Keratinocyte (primary cell): ENCODE data around the gene SLC2A9. TPM values are rescaled to one million over a fixed set of nuclear protein-coding genes. Genes with fewer than 3 reads are reported as not detected.
A peak's percentile ranks its signal among the peaks of the same experiment; 100 is the strongest.

ENCODE experiments used
- DNase-seq: peaks from one replicate; pipeline ENCODE4 v3.0.0-alpha.2; 2011; ENCODE audit warnings: low read depth, missing footprints, low spot score
- FAIRE-seq: peaks from 2 replicates; lab custom pipeline; 2011; peaks lifted over from hg19 to GRCh38; lab: Jason Lieb, UNC
- H2AFZ ChIP-seq: 2 replicates; pipeline ENCODE4 v1.6.0; 2012; ENCODE audit warnings: low read length, control low read depth, inconsistent platforms; ENCODE audit not compliant: control insufficient read depth
- H3K27ac ChIP-seq: 2 replicates; pipeline ENCODE4 v1.5.1; 2011; ENCODE audit warnings: low read length; ENCODE audit not compliant: control insufficient read depth, insufficient read depth
- H3K27me3 ChIP-seq: 3 replicates; pipeline ENCODE4 v1.6.0; 2011; ENCODE audit warnings: low read length; ENCODE audit not compliant: control insufficient read depth, insufficient read depth; ENCODE audit errors: extremely low read depth
- H3K36me3 ChIP-seq, 2 experiments: 2 replicates in 1 of 2; 3 replicates in 1 of 2; pipeline ENCODE4 v1.5.1; 2011; ENCODE audit warnings: low read length in 2 of 2, mild to moderate bottlenecking in 1 of 2; ENCODE audit not compliant: control insufficient read depth in 2 of 2, insufficient read depth in 2 of 2; ENCODE audit errors: extremely low read depth in 1 of 2
- H3K4me1 ChIP-seq: 3 replicates; pipeline ENCODE4 v1.5.1; 2011; ENCODE audit warnings: low read length; ENCODE audit not compliant: control insufficient read depth, insufficient read depth; ENCODE audit errors: extremely low read depth
- H3K4me2 ChIP-seq: 3 replicates; pipeline ENCODE4 v1.6.0; 2011; ENCODE audit warnings: low read depth, low read length; ENCODE audit not compliant: control insufficient read depth, insufficient read depth; ENCODE audit errors: extremely low read depth
- H3K4me3 ChIP-seq, 3 experiments: fragments of 200-600 bp in 1 of 3; sonication (generic) in 1 of 3; 2 replicates in 2 of 3; 3 replicates in 1 of 3; pipeline ENCODE4 v1.5.1; 2011 to 2016; ENCODE audit warnings: low read length in 3 of 3, mild to moderate bottlenecking in 3 of 3, control low read depth in 2 of 3, inconsistent platforms in 1 of 3, low read depth in 1 of 3, mixed read lengths in 1 of 3, mixed run types in 1 of 3, moderate library complexity in 1 of 3; ENCODE audit not compliant: control insufficient read depth in 2 of 3, insufficient read depth in 2 of 3; ENCODE audit errors: extremely low read depth in 1 of 3
- H3K79me2 ChIP-seq: 2 replicates; pipeline ENCODE4 v1.6.0; 2012; ENCODE audit warnings: low read length; ENCODE audit not compliant: control insufficient read depth, insufficient read depth
- H3K9ac ChIP-seq: 3 replicates; pipeline ENCODE4 v1.6.0; 2011; ENCODE audit warnings: low read length; ENCODE audit not compliant: control insufficient read depth, insufficient read depth; ENCODE audit errors: extremely low read depth
- H3K9me1 ChIP-seq: 3 replicates; pipeline ENCODE4 v1.6.0; 2011; ENCODE audit warnings: low read length; ENCODE audit not compliant: control insufficient read depth, insufficient read depth; ENCODE audit errors: extremely low read depth
- H3K9me3 ChIP-seq: 2 replicates; pipeline ENCODE4 v1.5.1; 2012; ENCODE audit warnings: low read depth, low read length; ENCODE audit not compliant: control insufficient read depth
- H4K20me1 ChIP-seq: 3 replicates; pipeline ENCODE4 v1.6.0; 2011; ENCODE audit warnings: low read length; ENCODE audit not compliant: control insufficient read depth, insufficient read depth; ENCODE audit errors: extremely low read depth
- EZH2 ChIP-seq: IDR thresholded peaks from one replicate; pipeline ENCODE4 v1.6.1; 2012; ENCODE audit warnings: inconsistent platforms, mild to moderate bottlenecking, low read length, moderate library complexity
- dilution Hi-C: fragments of 300-500 bp; cut with MboI; formaldehyde crosslinking; loops from one replicate; pipeline ENCODE4 v1.7.0; 2020; ENCODE audit warnings: low sequenced_read_pairs; ENCODE audit not compliant: extremely low pct_ligation_motif_present
- polyA plus RNA-seq, 5 experiments: library from polyadenylated mRNA; depleted of rRNA in 3 of 5; stranded (reverse) in 3 of 5; stranded (forward) in 1 of 5; unstranded in 1 of 5; fragments of >200 nt; gene quantifications; 1 replicate in 1 of 5; 2 replicates in 3 of 5; 3 replicates in 1 of 5; pipeline versions ENCODE4 v1.2.1 to v1.2.3, GENCODE V29; 2011 to 2012; ENCODE audit warnings: missing spikeins in 2 of 5, low read depth in 1 of 5, low replicate concordance in 1 of 5
- TF ChIP-seq, protein P1 (sequence below), 3 experiments: IDR thresholded peaks in 1 of 3; conservative IDR thresholded peaks in 1 of 3; optimal IDR thresholded peaks in 1 of 3; 2 replicates in 2 of 3; 3 replicates in 1 of 3; pipeline versions ENCODE3 to v1.5.1; 2011; ENCODE audit warnings: low read length in 3 of 3, mild to moderate bottlenecking in 3 of 3, moderate library complexity in 2 of 3, control low read depth in 1 of 3, inconsistent platforms in 1 of 3; ENCODE audit not compliant: insufficient read depth in 2 of 3; ENCODE audit errors: extremely low read depth in 1 of 3

Gene SLC2A9
- polyA plus RNA-seq, 1 donor (not counting 4 experiments of a cell fraction or from before 2014, with no cell fraction given) = 37.3 TPM

DNA sequence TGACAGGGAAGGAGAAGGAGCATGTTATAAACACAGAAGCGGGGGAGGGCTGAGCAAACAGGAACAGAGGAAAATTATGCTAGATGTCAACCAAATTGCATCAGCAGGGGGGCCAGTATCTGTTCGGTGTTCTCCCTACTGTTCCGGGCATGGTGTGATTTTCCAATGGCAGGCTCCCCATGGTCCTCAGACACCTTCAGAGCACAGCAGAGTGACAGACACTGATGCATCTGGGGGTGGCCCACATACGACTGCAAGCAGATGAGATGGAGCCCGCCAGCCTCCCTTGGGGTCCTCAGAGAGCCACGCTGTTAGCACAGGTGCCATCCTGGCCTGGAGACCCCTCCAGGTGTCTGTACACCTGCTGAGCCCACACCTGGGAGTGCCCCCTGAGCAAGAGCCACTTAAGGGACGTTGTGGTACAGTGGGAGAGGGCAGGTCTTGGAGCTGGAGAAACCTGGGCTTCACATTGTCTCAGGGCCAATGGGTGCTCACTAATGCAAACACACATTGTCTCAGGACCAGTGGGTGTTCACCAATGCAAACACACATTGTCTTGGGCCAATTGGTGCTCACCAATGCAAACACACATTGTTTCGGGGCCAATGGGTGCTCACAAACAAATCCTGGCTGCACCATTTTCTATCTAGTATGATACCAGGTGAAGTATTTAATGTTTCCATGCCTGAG lies 95.4 kb downstream of the SLC2A9 start:
- peaks cover 0 to 8% of the 10 kb centered on the region in 2 experiments for H3K36me3 ChIP-seq
- peaks cover 16% of the 10 kb centered on the region for H3K4me1 ChIP-seq
- H3K9me1 ChIP-seq = peaks cover 2% of the 10 kb centered on the region
- H3K4me2 ChIP-seq = no peak overlapping the region
- DNase-seq = no peak
- H3K4me3 ChIP-seq = no peak overlapping the region
- H3K79me2 ChIP-seq = no peaks in the 10 kb centered on the region
- H3K27ac ChIP-seq = no peak overlapping the region
- H4K20me1 ChIP-seq = peaks cover 2% of the 10 kb centered on the region
- no peaks in the 10 kb centered on the region for H3K27me3 ChIP-seq
- no peak overlapping the region for H2AFZ ChIP-seq
- FAIRE-seq = no peak
- no peak overlapping the region for H3K9ac ChIP-seq
- TF ChIP-seq, protein P1, sequence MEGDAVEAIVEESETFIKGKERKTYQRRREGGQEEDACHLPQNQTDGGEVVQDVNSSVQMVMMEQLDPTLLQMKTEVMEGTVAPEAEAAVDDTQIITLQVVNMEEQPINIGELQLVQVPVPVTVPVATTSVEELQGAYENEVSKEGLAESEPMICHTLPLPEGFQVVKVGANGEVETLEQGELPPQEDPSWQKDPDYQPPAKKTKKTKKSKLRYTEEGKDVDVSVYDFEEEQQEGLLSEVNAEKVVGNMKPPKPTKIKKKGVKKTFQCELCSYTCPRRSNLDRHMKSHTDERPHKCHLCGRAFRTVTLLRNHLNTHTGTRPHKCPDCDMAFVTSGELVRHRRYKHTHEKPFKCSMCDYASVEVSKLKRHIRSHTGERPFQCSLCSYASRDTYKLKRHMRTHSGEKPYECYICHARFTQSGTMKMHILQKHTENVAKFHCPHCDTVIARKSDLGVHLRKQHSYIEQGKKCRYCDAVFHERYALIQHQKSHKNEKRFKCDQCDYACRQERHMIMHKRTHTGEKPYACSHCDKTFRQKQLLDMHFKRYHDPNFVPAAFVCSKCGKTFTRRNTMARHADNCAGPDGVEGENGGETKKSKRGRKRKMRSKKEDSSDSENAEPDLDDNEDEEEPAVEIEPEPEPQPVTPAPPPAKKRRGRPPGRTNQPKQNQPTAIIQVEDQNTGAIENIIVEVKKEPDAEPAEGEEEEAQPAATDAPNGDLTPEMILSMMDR (optimal IDR thresholded peaks at IDR 0.05 in 1 of 3, IDR thresholded peaks at IDR 0.05 in 1 of 3, conservative IDR thresholded peaks at IDR 0.05 in 1 of 3; ENCODE audit: extremely low read depth in 1 of 3, insufficient read depth in 2 of 3, low read length in 3 of 3) = no peak
- no peak for TF ChIP-seq EZH2
- dilution Hi-C loops = no loop called here
- H3K9me3 ChIP-seq = no peaks in the 10 kb centered on the region

DNA sequence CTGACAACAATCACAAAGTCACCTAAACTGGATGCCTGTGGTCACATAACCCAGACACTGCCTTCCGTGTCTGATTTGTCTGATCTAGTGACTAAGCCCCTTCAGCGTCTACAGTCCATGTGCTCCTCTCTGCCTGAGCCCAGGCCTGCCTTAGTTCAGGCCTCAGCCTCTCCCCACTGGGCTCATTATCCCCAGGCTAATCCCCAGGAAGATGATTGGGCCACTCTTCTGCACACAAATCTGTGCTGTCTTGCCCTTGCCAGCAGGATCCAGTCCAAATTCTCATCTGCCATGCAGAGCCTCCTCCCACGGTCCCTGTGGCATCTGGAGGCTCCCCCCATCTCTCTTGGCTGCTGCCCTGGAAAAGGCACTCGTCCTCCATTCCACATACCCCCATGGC lies 96.5 kb downstream of the SLC2A9 start:
- Histone ChIP-seq H4K20me1 (peaks cover 2% of the 10 kb centered on the region), H3K36me3 (peaks cover 0 to 8% of the 10 kb centered on the region in 2 experiments), H3K27ac (peak overlapping the region; percentile 15), H3K4me1 (peaks cover 16% of the 10 kb centered on the region), H3K4me3 (no peak overlapping the region), H3K27me3 (no peaks in the 10 kb centered on the region), H3K4me2 (peak overlapping the region; percentile 51), H3K9me1 (peaks cover 2% of the 10 kb centered on the region), H3K9ac (no peak overlapping the region), H2AFZ (no peak overlapping the region), H3K9me3 (no peaks in the 10 kb centered on the region), H3K79me2 (no peaks in the 10 kb centered on the region)
- FAIRE-seq (peak; percentile 99), DNase-seq (peak; percentile 92)
- dilution Hi-C loops = no loop called here
- no peak for TF ChIP-seq EZH2
- TF ChIP-seq, protein P1 (optimal IDR thresholded peaks at IDR 0.05 in 1 of 3, IDR thresholded peaks at IDR 0.05 in 1 of 3, conservative IDR thresholded peaks at IDR 0.05 in 1 of 3; ENCODE audit: extremely low read depth in 1 of 3, insufficient read depth in 2 of 3, low read length in 3 of 3) = no peak
